Keratinocyte (primary cell): ENCODE data around the gene PIN1. TPM values are rescaled to one million over a fixed set of nuclear protein-coding genes. Genes with fewer than 3 reads are reported as not detected.
"Not testable (repeated sequence)": the region's sequence is repeated elsewhere in the genome, so short reads cannot be mapped to it uniquely, and the experiment has no call there.

ENCODE experiments used
- DNase-seq: peaks from one replicate; pipeline ENCODE4 v3.0.0-alpha.2; 2011; ENCODE audit warnings: low read depth, missing footprints, low spot score
- FAIRE-seq: peaks from 2 replicates; lab custom pipeline; 2011; peaks lifted over from hg19 to GRCh38; lab: Jason Lieb, UNC
- H2AFZ ChIP-seq: 2 replicates; pipeline ENCODE4 v1.6.0; 2012; ENCODE audit warnings: low read length, control low read depth, inconsistent platforms; ENCODE audit not compliant: control insufficient read depth
- H3K27ac ChIP-seq: 2 replicates; pipeline ENCODE4 v1.5.1; 2011; ENCODE audit warnings: low read length; ENCODE audit not compliant: control insufficient read depth, insufficient read depth
- H3K27me3 ChIP-seq: 3 replicates; pipeline ENCODE4 v1.6.0; 2011; ENCODE audit warnings: low read length; ENCODE audit not compliant: control insufficient read depth, insufficient read depth; ENCODE audit errors: extremely low read depth
- H3K36me3 ChIP-seq, 2 experiments: 2 replicates in 1 of 2; 3 replicates in 1 of 2; pipeline ENCODE4 v1.5.1; 2011; ENCODE audit warnings: low read length in 2 of 2, mild to moderate bottlenecking in 1 of 2; ENCODE audit not compliant: control insufficient read depth in 2 of 2, insufficient read depth in 2 of 2; ENCODE audit errors: extremely low read depth in 1 of 2
- H3K4me1 ChIP-seq: 3 replicates; pipeline ENCODE4 v1.5.1; 2011; ENCODE audit warnings: low read length; ENCODE audit not compliant: control insufficient read depth, insufficient read depth; ENCODE audit errors: extremely low read depth
- H3K4me2 ChIP-seq: 3 replicates; pipeline ENCODE4 v1.6.0; 2011; ENCODE audit warnings: low read depth, low read length; ENCODE audit not compliant: control insufficient read depth, insufficient read depth; ENCODE audit errors: extremely low read depth
- H3K4me3 ChIP-seq, 3 experiments: fragments of 200-600 bp in 1 of 3; sonication (generic) in 1 of 3; 2 replicates in 2 of 3; 3 replicates in 1 of 3; pipeline ENCODE4 v1.5.1; 2011 to 2016; ENCODE audit warnings: low read length in 3 of 3, mild to moderate bottlenecking in 3 of 3, control low read depth in 2 of 3, inconsistent platforms in 1 of 3, low read depth in 1 of 3, mixed read lengths in 1 of 3, mixed run types in 1 of 3, moderate library complexity in 1 of 3; ENCODE audit not compliant: control insufficient read depth in 2 of 3, insufficient read depth in 2 of 3; ENCODE audit errors: extremely low read depth in 1 of 3
- H3K79me2 ChIP-seq: 2 replicates; pipeline ENCODE4 v1.6.0; 2012; ENCODE audit warnings: low read length; ENCODE audit not compliant: control insufficient read depth, insufficient read depth
- H3K9ac ChIP-seq: 3 replicates; pipeline ENCODE4 v1.6.0; 2011; ENCODE audit warnings: low read length; ENCODE audit not compliant: control insufficient read depth, insufficient read depth; ENCODE audit errors: extremely low read depth
- H3K9me1 ChIP-seq: 3 replicates; pipeline ENCODE4 v1.6.0; 2011; ENCODE audit warnings: low read length; ENCODE audit not compliant: control insufficient read depth, insufficient read depth; ENCODE audit errors: extremely low read depth
- H3K9me3 ChIP-seq: 2 replicates; pipeline ENCODE4 v1.5.1; 2012; ENCODE audit warnings: low read depth, low read length; ENCODE audit not compliant: control insufficient read depth
- H4K20me1 ChIP-seq: 3 replicates; pipeline ENCODE4 v1.6.0; 2011; ENCODE audit warnings: low read length; ENCODE audit not compliant: control insufficient read depth, insufficient read depth; ENCODE audit errors: extremely low read depth
- CTCF ChIP-seq, 3 experiments: IDR thresholded peaks in 1 of 3; conservative IDR thresholded peaks in 1 of 3; optimal IDR thresholded peaks in 1 of 3; 2 replicates in 2 of 3; 3 replicates in 1 of 3; pipeline versions ENCODE3 to v1.5.1; 2011; ENCODE audit warnings: low read length in 3 of 3, mild to moderate bottlenecking in 3 of 3, moderate library complexity in 2 of 3, control low read depth in 1 of 3, inconsistent platforms in 1 of 3; ENCODE audit not compliant: insufficient read depth in 2 of 3; ENCODE audit errors: extremely low read depth in 1 of 3
- EZH2 ChIP-seq: IDR thresholded peaks from one replicate; pipeline ENCODE4 v1.6.1; 2012; ENCODE audit warnings: inconsistent platforms, mild to moderate bottlenecking, low read length, moderate library complexity
- dilution Hi-C: fragments of 300-500 bp; cut with MboI; formaldehyde crosslinking; loops from one replicate; pipeline ENCODE4 v1.7.0; 2020; ENCODE audit warnings: low sequenced_read_pairs; ENCODE audit not compliant: extremely low pct_ligation_motif_present
- polyA plus RNA-seq, 5 experiments: library from polyadenylated mRNA; depleted of rRNA in 3 of 5; stranded (reverse) in 3 of 5; stranded (forward) in 1 of 5; unstranded in 1 of 5; fragments of >200 nt; gene quantifications; 1 replicate in 1 of 5; 2 replicates in 3 of 5; 3 replicates in 1 of 5; pipeline versions ENCODE4 v1.2.1 to v1.2.3, GENCODE V29; 2011 to 2012; ENCODE audit warnings: missing spikeins in 2 of 5, low read depth in 1 of 5, low replicate concordance in 1 of 5

The PIN1 gene
- polyA plus RNA-seq, 1 donor (not counting 4 experiments of a cell fraction or from before 2014, with no cell fraction given): 39.8 TPM

- no peak overlapping the region for H3K4me2 ChIP-seq
- dilution Hi-C loops: no loop called here
- FAIRE-seq: no peak
- no peak for TF ChIP-seq EZH2
- TF ChIP-seq CTCF (optimal IDR thresholded peaks at IDR 0.05 in 1 of 3, IDR thresholded peaks at IDR 0.05 in 1 of 3, conservative IDR thresholded peaks at IDR 0.05 in 1 of 3; ENCODE audit: extremely low read depth in 1 of 3, insufficient read depth in 2 of 3, low read length in 3 of 3): no peak
- H4K20me1 ChIP-seq: no peaks in the 10 kb centered on the region
- H3K36me3 ChIP-seq: peaks cover 26 to 29% of the 10 kb centered on the region in 2 experiments
- H3K27me3 ChIP-seq: no peaks in the 10 kb centered on the region
- peaks cover 8% of the 10 kb centered on the region for H3K4me1 ChIP-seq
- H2AFZ ChIP-seq: no peak overlapping the region
- no peaks in the 10 kb centered on the region for H3K9me1 ChIP-seq
- H3K9ac ChIP-seq: no peak overlapping the region
- no peaks in the 10 kb centered on the region for H3K9me3 ChIP-seq
- no peak overlapping the region for H3K27ac ChIP-seq
- DNase-seq: no peak
- no peak overlapping the region for H3K4me3 ChIP-seq
- H3K79me2 ChIP-seq: peaks cover 17% of the 10 kb centered on the region
Observed at GRCh38 chr19:9839415-9839814, 4.3 kb downstream of the PIN1 start.

- H2AFZ ChIP-seq: no peak overlapping the region
- H3K27me3 ChIP-seq: no peaks in the 10 kb centered on the region
- no peaks in the 10 kb centered on the region for H3K9me1 ChIP-seq
- FAIRE-seq: no peak
- H3K4me3 ChIP-seq: no peak overlapping the region
- H3K27ac ChIP-seq: no peak overlapping the region
- peaks cover 6% of the 10 kb centered on the region for H3K79me2 ChIP-seq
- no peak overlapping the region for H3K9ac ChIP-seq
- no peak for DNase-seq
- peaks cover 14% of the 10 kb centered on the region for H3K4me1 ChIP-seq
- no peak for TF ChIP-seq EZH2
- H4K20me1 ChIP-seq: no peaks in the 10 kb centered on the region
- peaks cover 34 to 36% of the 10 kb centered on the region in 2 experiments for H3K36me3 ChIP-seq
- no peaks in the 10 kb centered on the region for H3K9me3 ChIP-seq
- no peak overlapping the region for H3K4me2 ChIP-seq
- dilution Hi-C loops: no loop called here
Observed at GRCh38 chr19:9842834-9843625, 7.9 kb downstream of the PIN1 start.

GRCh38 chr19:9843626-9844273 lies 8.6 kb downstream of the PIN1 start:
- H3K27me3 ChIP-seq, H3K4me3 ChIP-seq, DNase-seq, H4K20me1 ChIP-seq, dilution Hi-C loops, H3K27ac ChIP-seq, H3K9me1 ChIP-seq, FAIRE-seq, H3K4me2 ChIP-seq, H3K9me3 ChIP-seq, H3K79me2 ChIP-seq, H3K9ac ChIP-seq, H2AFZ ChIP-seq: not testable (repeated sequence)
- Histone ChIP-seq H3K36me3 (peaks cover 30 to 31% of the 10 kb centered on the region in 2 experiments), H3K4me1 (peaks cover 14% of the 10 kb centered on the region)
